GM18873 (cell line): ENCODE measurements around the gene RPH3AL.
"Not testable (repeated sequence)": the region's sequence is repeated elsewhere in the genome, so short reads cannot be mapped to it uniquely, and the experiment has no call there.

ENCODE experiments used
- ATAC-seq: cut with Tn5 transposase; IDR thresholded peaks from one replicate; pipeline ENCODE4 v1.9.1; 2021; ENCODE audit warnings: mild to moderate bottlenecking, moderate library complexity, moderate number of reproducible peaks; ENCODE audit not compliant: unreplicated experiment, low FRiP score

The RPH3AL gene

GRCh38 chr17:248337-249235, 104.0 kb downstream of the RPH3AL start:
- no peak for ATAC-seq

GRCh38 chr17:247767-248166, 104.8 kb downstream of the RPH3AL start:
- ATAC-seq = no peak

- ATAC-seq = no peak
These were observed 105.7 kb downstream of the RPH3AL start for GRCh38 chr17:246851-247421.

- ATAC-seq = no peak
These were observed 106.4 kb downstream of the RPH3AL start for GRCh38 chr17:246226-246625.

- ATAC-seq = no peak
These were observed 107.0 kb downstream of the RPH3AL start for GRCh38 chr17:245611-246010.

GRCh38 chr17:245020-245419, 107.6 kb downstream of the RPH3AL start:
- no peak for ATAC-seq

GRCh38 chr17:243924-244323, 108.7 kb downstream of the RPH3AL start:
- ATAC-seq = not testable (repeated sequence)

GRCh38 chr17:238964-239259, 113.7 kb downstream of the RPH3AL start:
- no peak for ATAC-seq

- no peak for ATAC-seq
These were observed 114.3 kb downstream of the RPH3AL start for GRCh38 chr17:238071-238963.

GRCh38 chr17:237406-237955, 115.1 kb downstream of the RPH3AL start:
- no peak for ATAC-seq

GRCh38 chr17:236641-237405, 115.8 kb downstream of the RPH3AL start:
- no peak for ATAC-seq

GRCh38 chr17:235831-236640, 116.6 kb downstream of the RPH3AL start:
- ATAC-seq = no peak

GRCh38 chr17:234994-235830, 117.4 kb downstream of the RPH3AL start:
- not testable (repeated sequence) for ATAC-seq

- not testable (repeated sequence) for ATAC-seq
These were observed 118.2 kb downstream of the RPH3AL start for GRCh38 chr17:234163-234993.

GRCh38 chr17:233473-233941, 119.1 kb downstream of the RPH3AL start:
- no peak for ATAC-seq

- ATAC-seq = no peak
These were observed 120.4 kb downstream of the RPH3AL start for GRCh38 chr17:231966-232807.
